ENCODE measurements around the gene DNAJA2. TPM values are rescaled to one million over a fixed set of nuclear protein-coding genes. Genes with fewer than 3 reads are reported as not detected.

Gene DNAJA2
- total RNA-seq, result 83.2 and 98.9 TPM in 2 replicates

GRCh38 chr16:46973207-46973995, at the start of gene DNAJA2:
TSS of gene DNAJA2 (minus strand) at chr16:46973674. CDS start at chr16:46973572, 102 bp downstream.

Other genes with a start within 250 kb of the DNAJA2 start
- 0.19 and 0.56 TPM in 2 replicates for gene MYLK3, start 225.3 kb downstream of the DNAJA2 start, total RNA-seq
- 12.3 and 13.0 TPM in 2 replicates for gene C16orf87, start 142.5 kb downstream of the DNAJA2 start, total RNA-seq
- 17.2 and 17.4 TPM in 2 replicates for gene GPT2, start 89.3 kb downstream of the DNAJA2 start, total RNA-seq
- 13.8 and 42.2 TPM in 2 replicates for gene NETO2, start 170.3 kb upstream of the DNAJA2 start, total RNA-seq